ENCODE data around the gene OPA1. TPM values are rescaled to one million over a fixed set of nuclear protein-coding genes. Genes with fewer than 3 reads are reported as not detected.

The OPA1 gene
- 133 TPM for total RNA-seq

- DNase-seq = peak; percentile 94
Measured at GRCh38 chr3:193592841-193593667, at the start of gene OPA1. OPA1 (plus strand) TSS chr3:193593208; CDS start chr3:193593378, 170 bp downstream.

GRCh38 chr3:193544289-193544688 lies 48.7 kb upstream of the OPA1 start:
- DNase-seq = no peak

- DNase-seq = no peak
Measured at GRCh38 chr3:193545304-193545703, 47.7 kb upstream of the OPA1 start.

GRCh38 chr3:193546129-193546528 lies 46.9 kb upstream of the OPA1 start:
- DNase-seq = no peak

GRCh38 chr3:193548406-193548805 lies 44.6 kb upstream of the OPA1 start:
- DNase-seq = peak; percentile 35

- no peak for DNase-seq
Measured at GRCh38 chr3:193552923-193553322, 40.1 kb upstream of the OPA1 start.

- no peak for DNase-seq
Measured at GRCh38 chr3:193553586-193553985, 39.4 kb upstream of the OPA1 start.

GRCh38 chr3:193554811-193555210 lies 38.2 kb upstream of the OPA1 start, which contains the start of gene ATP13A4:
ATP13A4 (minus strand) TSS chr3:193554895; CDS start chr3:193554799, 96 bp downstream.
- DNase-seq = no peak

GRCh38 chr3:193556841-193557240 lies 36.2 kb upstream of the OPA1 start:
- DNase-seq = no peak

GRCh38 chr3:193559100-193559499 lies 33.9 kb upstream of the OPA1 start:
- no peak for DNase-seq

- no peak for DNase-seq
Measured at GRCh38 chr3:193560091-193560490, 32.9 kb upstream of the OPA1 start.

- peak; percentile 13 for DNase-seq
Measured at GRCh38 chr3:193560870-193561269, 32.1 kb upstream of the OPA1 start.

- DNase-seq = no peak
Measured at GRCh38 chr3:193563426-193563825, 29.6 kb upstream of the OPA1 start.

GRCh38 chr3:193564012-193564411 lies 29.0 kb upstream of the OPA1 start:
- no peak for DNase-seq

GRCh38 chr3:193569119-193569518 lies 23.9 kb upstream of the OPA1 start:
- DNase-seq = no peak

- peak; percentile 63 for DNase-seq
Measured at GRCh38 chr3:193572426-193572908, 20.5 kb upstream of the OPA1 start.

GRCh38 chr3:193573403-193574191 lies 19.4 kb upstream of the OPA1 start:
- no peak for DNase-seq

GRCh38 chr3:193574488-193575070 lies 18.4 kb upstream of the OPA1 start:
- DNase-seq = no peak

GRCh38 chr3:193585530-193585929 lies 7.5 kb upstream of the OPA1 start:
- no peak for DNase-seq

GRCh38 chr3:193586526-193586925 lies 6.5 kb upstream of the OPA1 start:
- no peak for DNase-seq

GRCh38 chr3:193589129-193589528 lies 3.9 kb upstream of the OPA1 start:
- no peak for DNase-seq

- no peak for DNase-seq
Measured at GRCh38 chr3:193589616-193590015, 3.4 kb upstream of the OPA1 start.
